Calu3 (cell line): ENCODE data around the gene DFFB. TPM values are rescaled to one million over a fixed set of nuclear protein-coding genes. Genes with fewer than 3 reads are reported as not detected.

ENCODE experiments used
- BruUV-seq: library from RNA; stranded (reverse); fragments of 400-500 nt; replicated peaks from 2 replicates; lab custom pipeline; 2021; lab: Mats Ljungman, UMichigan
- CTCF ChIA-PET: fragments of 300-600 bp; sonication (Branson Sonifier 250); formaldehyde crosslinking; loops from one replicate; lab custom pipeline; 2022; ENCODE audit warnings: antibody characterized with exemption; lab: Charles Lee
- DNase-seq: peaks from one replicate; pipeline ENCODE4 v3.0.0; 2022
- H3K27ac Mint-ChIP-seq: one replicate; pipeline ENCODE4 v1.8.0; 2022; ENCODE audit warnings: mixed read lengths; ENCODE audit not compliant: unreplicated experiment
- H3K27me3 Mint-ChIP-seq: one replicate; pipeline ENCODE4 v1.8.0; 2022; ENCODE audit warnings: mixed read lengths; ENCODE audit not compliant: unreplicated experiment
- H3K36me3 Mint-ChIP-seq: one replicate; pipeline ENCODE4 v1.8.0; 2022; ENCODE audit warnings: mild to moderate bottlenecking, moderate library complexity, mixed read lengths; ENCODE audit not compliant: insufficient read depth, unreplicated experiment
- H3K4me1 Mint-ChIP-seq: one replicate; pipeline ENCODE4 v1.8.0; 2022; ENCODE audit warnings: mild to moderate bottlenecking, low read depth, mixed read lengths; ENCODE audit not compliant: unreplicated experiment
- H3K4me3 Mint-ChIP-seq: one replicate; pipeline ENCODE4 v1.8.0; 2022; ENCODE audit warnings: mild to moderate bottlenecking, low read depth, moderate library complexity, mixed read lengths; ENCODE audit not compliant: unreplicated experiment
- H3K9me3 Mint-ChIP-seq: one replicate; pipeline ENCODE4 v1.8.0; 2022; ENCODE audit warnings: low read depth, mixed read lengths; ENCODE audit not compliant: unreplicated experiment
- intact Hi-C: fragments of 100-400 bp; cut with micrococcal nuclease; formaldehyde crosslinking; loops from one replicate; pipeline ENCODE4 v1.10.0; 2022; ENCODE audit not compliant: unreplicated experiment
- total RNA-seq: library from RNA; stranded (reverse); gene quantifications from 2 replicates; pipeline ENCODE4 v1.2.3, GENCODE V29; 2022
- TF ChIP-seq, protein P1 (sequence below): fragments of 200-600 bp; IDR thresholded peaks from one replicate; pipeline ENCODE4 v1.8.0; 2022; ENCODE audit warnings: antibody characterized with exemption; ENCODE audit not compliant: unreplicated experiment

The DFFB gene
- total RNA-seq, 1 experiment from 2014 or later: 6.6 TPM

- Mint-ChIP-seq H3K36me3 (peaks cover 11% of the 10 kb centered on the region), H3K4me1 (no peaks in the 10 kb centered on the region), H3K9me3 (no peaks in the 10 kb centered on the region), H3K27ac (no peak overlapping the region), H3K4me3 (no peak overlapping the region), H3K27me3 (no peaks in the 10 kb centered on the region)
- TF ChIP-seq, protein P1, sequence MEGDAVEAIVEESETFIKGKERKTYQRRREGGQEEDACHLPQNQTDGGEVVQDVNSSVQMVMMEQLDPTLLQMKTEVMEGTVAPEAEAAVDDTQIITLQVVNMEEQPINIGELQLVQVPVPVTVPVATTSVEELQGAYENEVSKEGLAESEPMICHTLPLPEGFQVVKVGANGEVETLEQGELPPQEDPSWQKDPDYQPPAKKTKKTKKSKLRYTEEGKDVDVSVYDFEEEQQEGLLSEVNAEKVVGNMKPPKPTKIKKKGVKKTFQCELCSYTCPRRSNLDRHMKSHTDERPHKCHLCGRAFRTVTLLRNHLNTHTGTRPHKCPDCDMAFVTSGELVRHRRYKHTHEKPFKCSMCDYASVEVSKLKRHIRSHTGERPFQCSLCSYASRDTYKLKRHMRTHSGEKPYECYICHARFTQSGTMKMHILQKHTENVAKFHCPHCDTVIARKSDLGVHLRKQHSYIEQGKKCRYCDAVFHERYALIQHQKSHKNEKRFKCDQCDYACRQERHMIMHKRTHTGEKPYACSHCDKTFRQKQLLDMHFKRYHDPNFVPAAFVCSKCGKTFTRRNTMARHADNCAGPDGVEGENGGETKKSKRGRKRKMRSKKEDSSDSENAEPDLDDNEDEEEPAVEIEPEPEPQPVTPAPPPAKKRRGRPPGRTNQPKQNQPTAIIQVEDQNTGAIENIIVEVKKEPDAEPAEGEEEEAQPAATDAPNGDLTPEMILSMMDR: no peak
- intact Hi-C loops: no loop called here
- BruUV-seq: no TSS peak
- CTCF ChIA-PET: no interaction called here
- no peak for DNase-seq
Observed at GRCh38 chr1:3881193-3881480, 23.9 kb downstream of the DFFB start.

GRCh38 chr1:3883194-3883925 is 26.1 kb downstream of the DFFB start:
- no peaks in the 10 kb centered on the region for H3K9me3 Mint-ChIP-seq
- peaks cover 19% of the 10 kb centered on the region for H3K36me3 Mint-ChIP-seq
- no peaks in the 10 kb centered on the region for H3K4me1 Mint-ChIP-seq
- TF ChIP-seq, protein P1: no peak
- no TSS peak for BruUV-seq
- H3K27ac Mint-ChIP-seq: no peak overlapping the region
- CTCF ChIA-PET: no interaction called here
- intact Hi-C loops: no loop called here
- DNase-seq: no peak
- no peaks in the 10 kb centered on the region for H3K27me3 Mint-ChIP-seq
- no peak overlapping the region for H3K4me3 Mint-ChIP-seq

DNA sequence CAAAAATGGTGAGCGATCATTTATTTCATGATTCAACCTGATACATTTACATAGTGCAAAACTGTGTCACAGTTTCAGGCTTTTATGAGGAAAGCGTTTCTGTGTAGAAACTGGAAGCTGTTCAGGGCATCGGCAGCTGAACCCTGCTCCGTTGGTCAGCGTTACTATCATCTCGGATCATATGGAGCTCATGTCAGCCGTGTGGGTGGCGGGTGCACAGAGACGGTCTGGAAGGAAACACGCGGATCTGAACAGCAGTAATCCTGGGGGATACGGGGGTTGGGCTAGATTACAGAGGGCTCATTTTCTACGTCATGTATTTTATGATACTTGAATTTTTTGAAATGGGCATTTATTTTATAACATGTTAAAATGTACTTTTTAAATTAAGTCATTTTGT is 27.7 kb downstream of the DFFB start:
- no peaks in the 10 kb centered on the region for H3K27me3 Mint-ChIP-seq

DNA sequence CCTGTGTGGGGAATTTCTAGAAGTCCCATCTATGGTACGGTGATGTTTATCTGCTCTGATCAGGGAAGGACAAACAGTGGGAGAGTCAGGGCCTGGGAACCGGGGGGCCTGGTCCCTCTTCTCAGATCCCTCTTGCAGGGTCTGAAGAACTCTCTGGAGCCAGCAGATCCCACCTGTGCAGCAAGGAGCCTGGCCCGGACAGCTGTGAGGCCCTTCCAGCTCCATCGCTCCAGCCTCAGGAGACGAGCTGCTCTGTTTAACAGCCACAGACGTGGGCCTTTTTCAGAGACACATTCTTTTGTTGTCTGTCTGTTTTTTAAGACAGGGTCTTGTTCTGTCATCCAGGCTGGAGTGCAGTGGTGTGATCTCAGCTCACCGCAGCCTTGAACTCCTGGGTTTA is 28.3 kb downstream of the DFFB start:
- Mint-ChIP-seq H3K9me3 (no peaks in the 10 kb centered on the region), H3K4me3 (no peak overlapping the region), H3K27me3 (no peaks in the 10 kb centered on the region), H3K4me1 (no peaks in the 10 kb centered on the region), H3K36me3 (peaks cover 27% of the 10 kb centered on the region), H3K27ac (no peak overlapping the region)
- intact Hi-C loops: no loop called here
- CTCF ChIA-PET: no interaction called here
- TF ChIP-seq, protein P1: no peak
- no TSS peak for BruUV-seq
- DNase-seq: no peak

More for the DNA sequence above, 27.7 kb downstream of the DFFB start:
- H3K4me1 Mint-ChIP-seq: no peaks in the 10 kb centered on the region
- TF ChIP-seq, protein P1: no peak
- DNase-seq: no peak
- no peak overlapping the region for H3K27ac Mint-ChIP-seq
- no TSS peak for BruUV-seq
- intact Hi-C loops: no loop called here
- no peaks in the 10 kb centered on the region for H3K9me3 Mint-ChIP-seq
- CTCF ChIA-PET: no interaction called here
- H3K4me3 Mint-ChIP-seq: no peak overlapping the region
- H3K36me3 Mint-ChIP-seq: peaks cover 27% of the 10 kb centered on the region
